Muscle layer of duodenum (tissue), 2 donors: ENCODE data around the gene RRBP1.

Experiments
- H3K27ac ChIP-seq: one replicate; pipeline ENCODE4 v1.7.0; 2013; ENCODE audit warnings: mild to moderate bottlenecking, low read length
- H3K27me3 ChIP-seq: one replicate; pipeline ENCODE4 v1.7.0; 2013; ENCODE audit warnings: low read depth, mild to moderate bottlenecking, control low read depth, low read length
- H3K36me3 ChIP-seq, 2 donors: one replicate each; pipeline ENCODE4 v1.7.0; 2013; ENCODE audit warnings: low read length in 2 of 2, control low read depth in 1 of 2, mild to moderate bottlenecking in 1 of 2; ENCODE audit not compliant: insufficient read depth in 2 of 2, control insufficient read depth in 1 of 2
- H3K4me1 ChIP-seq, 2 donors: one replicate each; pipeline ENCODE4 v1.7.0; 2013; ENCODE audit warnings: low read length in 2 of 2, mild to moderate bottlenecking in 2 of 2, control low read depth in 1 of 2, moderate library complexity in 1 of 2; ENCODE audit not compliant: insufficient read depth in 2 of 2, control insufficient read depth in 1 of 2
- H3K4me3 ChIP-seq, 2 donors: one replicate each; pipeline ENCODE4 v1.7.0; 2013; ENCODE audit warnings: low read length in 2 of 2, low read depth in 1 of 2, mild to moderate bottlenecking in 1 of 2
- H3K9me3 ChIP-seq, 2 donors: one replicate each; pipeline ENCODE4 v1.7.0; 2013; ENCODE audit warnings: low read length in 2 of 2, control low read depth in 1 of 2, mild to moderate bottlenecking in 1 of 2; ENCODE audit not compliant: control insufficient read depth in 1 of 2
- donor health status: healthy.

Gene RRBP1

DNA sequence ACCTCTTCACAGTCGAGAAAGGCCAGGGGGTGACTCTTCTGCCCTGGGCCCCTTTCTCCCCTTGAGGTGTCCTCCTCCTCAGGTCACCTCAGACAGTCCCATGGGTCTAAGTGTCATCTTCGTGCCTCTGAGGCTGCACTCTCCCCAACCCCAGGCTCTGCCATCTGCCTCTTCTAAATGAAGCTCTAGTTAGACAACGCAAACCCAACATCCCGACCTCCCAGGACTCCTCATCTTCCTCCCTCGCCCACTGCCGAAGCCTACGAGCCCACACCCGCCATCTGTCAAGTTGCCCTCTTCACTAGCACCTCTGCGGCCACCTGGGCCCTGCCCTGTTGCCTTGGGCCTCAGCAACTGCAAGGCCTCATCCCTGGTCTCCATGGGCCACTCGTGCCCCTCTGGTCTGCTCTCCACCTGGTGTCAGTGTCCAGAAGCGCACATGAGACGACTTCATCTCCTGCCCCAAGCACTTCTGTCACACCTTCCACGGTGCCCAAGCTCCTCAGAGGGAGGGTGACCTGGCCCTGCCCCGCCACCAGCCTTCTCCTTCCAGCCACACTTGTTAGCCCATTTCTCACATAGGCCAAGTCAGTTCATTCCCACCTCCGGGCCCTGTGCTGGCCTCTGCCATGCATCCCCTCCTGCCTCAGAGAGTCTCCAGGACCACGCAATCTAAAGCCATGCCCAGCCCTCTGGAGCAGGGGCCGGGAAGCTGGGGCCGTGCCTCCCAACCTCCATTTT is 53.8 kb downstream of the RRBP1 start:
- Histone ChIP-seq H3K9me3 (no peaks in the 10 kb centered on the region), H3K4me1 (peaks cover 0 to 4% of the 10 kb centered on the region in 2 donors), H3K36me3 (peaks cover 84 to 99% of the 10 kb centered on the region in 2 donors), H3K27me3 (no peaks in the 10 kb centered on the region), H3K27ac (no peak overlapping the region), H3K4me3 (no peak overlapping the region)

DNA sequence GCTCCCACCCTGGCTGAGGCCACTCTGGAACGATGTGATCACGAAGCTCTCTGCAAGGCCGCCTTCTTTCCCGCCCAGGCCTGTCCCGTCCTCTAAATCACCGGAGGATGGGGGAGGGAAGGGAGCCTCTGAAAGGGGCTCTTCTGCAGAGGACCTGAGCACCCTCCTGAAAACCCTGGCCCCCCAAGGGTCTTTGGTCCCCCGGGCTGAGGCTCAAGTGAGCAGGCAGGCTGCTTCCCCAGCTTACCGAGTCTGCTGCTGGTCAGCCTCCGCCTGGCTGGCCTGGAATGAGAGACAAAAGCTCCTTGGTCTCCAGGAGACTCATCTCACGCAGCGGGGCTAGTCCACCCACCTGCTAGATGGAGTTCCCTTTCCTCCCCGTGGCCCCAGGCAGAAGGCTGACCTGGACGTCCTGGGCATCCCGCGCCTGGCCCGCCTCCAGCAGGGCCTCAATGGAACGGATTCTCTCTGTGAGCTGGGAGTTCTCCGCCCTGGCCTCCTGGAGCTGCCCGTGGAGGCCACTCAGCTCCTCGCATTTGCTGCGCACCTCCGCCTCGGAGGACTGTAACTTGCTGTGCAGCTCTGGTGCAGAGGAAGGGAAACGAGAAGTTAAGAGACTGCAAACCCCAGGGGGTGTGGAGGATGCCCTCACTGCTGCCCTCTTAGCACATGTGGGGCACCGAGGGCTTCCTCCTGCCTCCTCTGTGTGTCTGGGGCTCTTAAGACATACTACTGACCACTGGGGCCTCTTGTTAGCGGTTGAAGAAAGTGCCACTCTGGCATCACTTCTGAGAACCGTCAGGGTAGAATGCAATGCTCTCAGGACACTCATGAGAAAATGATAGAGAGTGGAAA is 54.7 kb downstream of the RRBP1 start:
- no peak overlapping the region for H3K27ac ChIP-seq
- H3K36me3 ChIP-seq: peaks cover 84 to 99% of the 10 kb centered on the region in 2 donors
- no peak overlapping the region for H3K4me3 ChIP-seq
- no peaks in the 10 kb centered on the region for H3K27me3 ChIP-seq
- no peaks in the 10 kb centered on the region for H3K9me3 ChIP-seq
- peaks cover 0 to 4% of the 10 kb centered on the region in 2 donors for H3K4me1 ChIP-seq

DNA sequence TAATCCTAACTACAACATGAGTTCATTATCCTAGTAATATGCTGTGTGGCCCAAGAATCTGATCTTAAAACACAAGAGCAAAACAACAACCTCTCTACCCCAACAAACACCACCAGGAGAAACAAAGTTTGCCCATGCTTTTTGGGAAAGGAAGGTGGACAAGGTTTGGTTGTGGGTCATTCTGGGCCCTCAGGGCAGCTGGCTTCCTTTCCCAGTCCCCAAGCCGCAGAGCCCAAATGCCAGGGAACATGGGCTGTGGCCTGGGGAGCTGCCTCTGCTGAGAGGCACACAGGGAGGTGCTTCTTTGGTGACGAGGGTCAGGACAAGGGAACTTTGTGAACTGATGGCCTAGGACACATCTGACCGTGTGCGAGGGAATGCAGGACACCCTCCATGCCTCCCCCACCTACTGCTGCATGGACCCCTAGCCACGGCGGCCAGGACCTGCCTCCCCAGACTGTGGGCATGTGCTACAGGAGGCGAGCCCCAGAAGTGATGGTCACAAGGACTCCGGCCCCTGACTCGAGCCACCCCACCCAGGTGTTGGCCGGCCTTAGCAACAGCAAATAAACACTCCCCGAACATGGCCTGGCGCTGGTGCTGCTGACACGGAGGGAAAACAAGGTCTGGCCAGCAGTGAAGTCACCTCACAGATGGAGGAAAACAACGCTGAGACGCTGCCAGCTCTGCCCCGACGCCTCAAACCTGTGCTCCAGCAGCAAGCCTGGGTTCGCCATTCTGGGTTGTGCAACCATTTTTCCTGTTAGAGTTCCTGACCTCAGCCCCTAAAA is 55.6 kb downstream of the RRBP1 start:
- Histone ChIP-seq H3K9me3 (no peaks in the 10 kb centered on the region), H3K36me3 (peaks cover 84 to 99% of the 10 kb centered on the region in 2 donors), H3K4me1 (peaks cover 0 to 4% of the 10 kb centered on the region in 2 donors), H3K27me3 (no peaks in the 10 kb centered on the region), H3K27ac (no peak overlapping the region), H3K4me3 (no peak overlapping the region)

DNA sequence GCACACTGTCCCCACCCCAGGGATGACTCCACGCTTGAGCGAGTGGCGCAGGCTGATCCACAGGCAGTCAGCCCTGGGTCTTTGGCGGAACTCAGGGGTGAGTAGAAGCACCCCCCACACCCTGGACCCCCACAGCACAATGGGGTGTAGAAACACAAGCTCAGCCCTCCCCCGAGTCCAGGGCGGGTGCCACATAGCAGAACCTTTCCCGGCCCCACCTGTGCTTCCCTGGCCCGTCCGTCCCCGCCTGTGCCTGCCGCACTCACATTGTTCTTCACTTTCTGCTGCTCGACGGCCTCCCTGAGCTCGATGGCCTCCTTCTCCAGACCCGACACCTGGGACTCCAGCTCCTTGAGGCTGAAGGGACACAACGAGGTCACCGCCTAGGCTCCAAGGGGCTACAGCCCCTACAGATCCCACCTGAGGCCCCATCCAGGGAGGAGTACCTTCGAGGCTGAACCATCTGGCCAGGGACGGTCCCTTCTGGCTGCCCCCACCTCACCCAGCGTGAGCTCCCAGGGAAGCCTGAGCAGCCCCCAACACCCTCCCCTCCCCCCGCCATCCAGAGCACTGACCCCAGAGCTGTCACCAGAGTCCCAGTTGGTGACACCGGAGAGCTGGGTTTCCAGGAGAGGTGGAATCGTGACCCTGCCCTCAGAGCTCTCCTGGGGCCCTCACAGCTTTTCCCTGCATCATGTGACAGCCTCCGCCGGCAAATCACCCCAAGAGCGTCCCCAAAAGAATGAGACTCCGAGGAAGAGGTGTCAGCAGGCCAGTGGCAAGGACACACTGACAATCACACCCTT is 56.6 kb downstream of the RRBP1 start:
- Histone ChIP-seq H3K4me1 (peaks cover 0 to 4% of the 10 kb centered on the region in 2 donors), H3K27ac (no peak overlapping the region), H3K4me3 (no peak overlapping the region), H3K27me3 (no peaks in the 10 kb centered on the region), H3K36me3 (peaks cover 83 to 99% of the 10 kb centered on the region in 2 donors), H3K9me3 (no peaks in the 10 kb centered on the region)

DNA sequence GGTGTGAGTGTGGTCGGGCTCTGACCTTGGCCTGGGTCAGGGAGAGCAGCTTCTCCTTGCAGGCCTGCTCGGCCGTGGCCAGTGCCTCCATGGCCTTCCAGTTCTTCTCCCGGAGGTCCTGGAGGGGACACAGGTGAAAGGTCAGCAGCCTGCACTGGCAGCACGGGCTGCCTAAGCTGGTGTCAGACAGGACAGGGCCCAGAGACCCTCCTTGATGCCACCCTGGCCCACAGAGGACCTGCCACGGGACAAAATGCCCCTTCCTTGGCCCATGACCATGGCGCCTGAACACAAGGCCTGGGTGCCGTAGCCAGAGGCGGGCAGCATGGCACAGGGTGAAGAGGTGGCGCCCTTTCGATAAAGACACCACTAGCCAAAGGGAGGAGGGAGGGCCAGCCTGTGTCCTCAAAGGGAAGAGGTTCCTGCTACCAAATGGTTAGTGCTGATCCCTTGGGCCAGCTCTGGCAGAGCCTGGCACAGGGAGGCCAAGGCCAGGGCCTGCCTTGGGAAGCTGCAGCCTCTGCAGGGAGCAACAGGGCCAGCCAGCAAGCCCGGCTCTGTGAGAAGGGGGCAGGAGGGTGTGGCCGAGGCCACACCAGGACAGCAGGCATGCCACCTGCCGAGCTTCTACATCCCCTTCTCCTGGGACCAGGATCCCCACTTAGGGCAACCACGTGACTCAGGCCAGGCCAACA is 57.3 kb downstream of the RRBP1 start:
- Histone ChIP-seq H3K4me1 (peaks cover 0 to 4% of the 10 kb centered on the region in 2 donors), H3K27ac (no peak overlapping the region), H3K27me3 (no peaks in the 10 kb centered on the region), H3K9me3 (no peaks in the 10 kb centered on the region), H3K4me3 (no peak overlapping the region), H3K36me3 (peaks cover 83 to 99% of the 10 kb centered on the region in 2 donors)

DNA sequence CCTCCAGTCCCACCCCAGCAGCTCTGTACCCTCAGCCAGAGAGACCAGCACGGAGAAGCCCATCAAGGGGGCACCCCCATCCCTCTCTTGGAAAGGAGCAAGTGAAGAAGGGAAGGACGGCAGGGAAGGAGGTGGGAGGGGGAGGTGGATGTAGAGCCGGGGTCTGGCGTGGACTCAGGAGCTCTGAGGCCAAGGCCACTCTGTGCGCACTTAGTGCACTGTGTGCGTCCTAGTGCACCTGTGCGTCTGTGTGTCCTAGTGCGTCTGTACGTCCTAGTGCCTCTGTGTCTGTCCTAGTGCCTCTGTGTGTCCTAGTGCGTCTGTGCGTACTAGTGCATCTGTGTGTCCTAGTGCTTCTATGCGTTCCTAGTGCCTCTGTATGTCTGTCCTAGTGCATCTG is 58.0 kb downstream of the RRBP1 start:
- H3K4me1 ChIP-seq: peaks cover 0 to 4% of the 10 kb centered on the region in 2 donors
- no peak overlapping the region for H3K27ac ChIP-seq
- no peaks in the 10 kb centered on the region for H3K27me3 ChIP-seq
- H3K36me3 ChIP-seq: peaks cover 85 to 99% of the 10 kb centered on the region in 2 donors
- no peaks in the 10 kb centered on the region for H3K9me3 ChIP-seq
- H3K4me3 ChIP-seq: no peak overlapping the region

DNA sequence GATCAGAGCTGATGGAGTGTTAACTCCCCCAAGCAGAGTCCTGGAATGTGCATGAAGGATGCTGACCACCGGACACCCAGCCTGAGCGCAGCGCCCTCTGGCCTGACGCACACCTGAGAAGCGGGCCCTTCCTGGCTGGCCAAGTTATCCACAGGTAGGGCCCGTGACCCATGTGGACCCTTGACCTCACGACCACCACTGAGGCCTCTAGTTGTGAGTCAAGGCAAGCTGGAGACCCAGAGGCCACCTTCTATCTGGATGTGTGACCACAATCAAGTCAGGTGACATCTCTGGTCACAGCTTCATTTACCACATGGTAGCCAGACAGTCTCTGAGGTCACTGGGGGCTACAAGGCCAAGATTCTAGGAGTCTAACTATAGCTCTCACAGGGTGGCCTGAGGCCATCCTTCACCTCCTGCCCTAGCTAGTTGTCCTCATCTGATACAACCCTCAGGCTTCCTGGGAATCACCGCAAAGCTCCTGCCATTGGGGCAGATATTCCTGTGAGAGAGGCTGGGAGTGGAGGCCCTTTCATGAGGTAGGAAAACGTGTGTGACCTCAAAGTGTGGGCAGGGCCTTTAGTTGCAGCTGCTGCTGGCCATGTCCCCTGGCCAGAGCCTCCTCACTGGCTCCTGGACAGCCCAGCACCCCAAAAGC is 59.1 kb downstream of the RRBP1 start:
- peaks cover 89 to 93% of the 10 kb centered on the region in 2 donors for H3K36me3 ChIP-seq

DNA sequence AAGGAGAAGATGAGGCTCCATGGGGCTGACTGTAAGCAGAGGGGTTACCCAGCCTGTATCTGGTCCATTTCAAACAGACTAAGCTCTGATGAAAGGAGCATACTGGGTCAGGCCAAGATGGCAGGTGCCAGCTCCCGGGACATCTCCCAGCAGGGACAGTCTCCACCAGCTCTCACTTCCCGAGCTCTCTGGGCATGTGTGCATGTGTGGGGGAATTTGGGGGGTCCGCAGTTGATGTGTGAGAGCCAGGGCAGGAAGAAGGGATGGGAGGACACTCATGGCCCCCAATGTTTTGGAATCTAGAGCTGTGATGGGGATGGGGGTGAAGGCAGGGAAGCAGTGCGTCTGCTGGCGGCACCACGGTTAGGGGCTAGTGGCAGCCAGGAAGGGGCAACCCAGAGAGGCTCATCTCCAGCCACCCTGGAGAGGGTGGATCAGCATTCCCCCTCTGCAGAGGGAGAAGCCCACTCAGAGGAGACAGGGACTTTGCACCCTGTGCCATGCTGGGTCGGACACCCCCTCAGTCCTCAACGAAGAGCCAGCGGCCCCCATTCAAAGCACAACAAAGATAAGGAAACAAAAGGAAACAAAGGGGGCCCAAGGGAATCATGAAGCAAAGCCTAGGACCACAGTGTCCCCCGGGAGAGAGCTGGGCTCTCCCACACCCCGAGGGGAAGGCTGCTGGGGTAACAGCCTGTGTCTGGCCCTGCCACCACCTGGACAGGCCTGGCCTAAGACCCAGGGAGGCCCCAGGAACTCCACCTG is 59.8 kb downstream of the RRBP1 start:
- Histone ChIP-seq H3K4me1 (peaks cover 0 to 6% of the 10 kb centered on the region in 2 donors), H3K27me3 (no peaks in the 10 kb centered on the region), H3K4me3 (no peak overlapping the region), H3K27ac (no peak overlapping the region), H3K36me3 (peaks cover 86 to 91% of the 10 kb centered on the region in 2 donors), H3K9me3 (no peaks in the 10 kb centered on the region)

More for the DNA sequence above, 59.1 kb downstream of the RRBP1 start:
- H3K27ac ChIP-seq: no peak overlapping the region
- H3K4me3 ChIP-seq: no peak overlapping the region
- H3K27me3 ChIP-seq: no peaks in the 10 kb centered on the region
- peaks cover 0 to 4% of the 10 kb centered on the region in 2 donors for H3K4me1 ChIP-seq
- no peaks in the 10 kb centered on the region for H3K9me3 ChIP-seq

DNA sequence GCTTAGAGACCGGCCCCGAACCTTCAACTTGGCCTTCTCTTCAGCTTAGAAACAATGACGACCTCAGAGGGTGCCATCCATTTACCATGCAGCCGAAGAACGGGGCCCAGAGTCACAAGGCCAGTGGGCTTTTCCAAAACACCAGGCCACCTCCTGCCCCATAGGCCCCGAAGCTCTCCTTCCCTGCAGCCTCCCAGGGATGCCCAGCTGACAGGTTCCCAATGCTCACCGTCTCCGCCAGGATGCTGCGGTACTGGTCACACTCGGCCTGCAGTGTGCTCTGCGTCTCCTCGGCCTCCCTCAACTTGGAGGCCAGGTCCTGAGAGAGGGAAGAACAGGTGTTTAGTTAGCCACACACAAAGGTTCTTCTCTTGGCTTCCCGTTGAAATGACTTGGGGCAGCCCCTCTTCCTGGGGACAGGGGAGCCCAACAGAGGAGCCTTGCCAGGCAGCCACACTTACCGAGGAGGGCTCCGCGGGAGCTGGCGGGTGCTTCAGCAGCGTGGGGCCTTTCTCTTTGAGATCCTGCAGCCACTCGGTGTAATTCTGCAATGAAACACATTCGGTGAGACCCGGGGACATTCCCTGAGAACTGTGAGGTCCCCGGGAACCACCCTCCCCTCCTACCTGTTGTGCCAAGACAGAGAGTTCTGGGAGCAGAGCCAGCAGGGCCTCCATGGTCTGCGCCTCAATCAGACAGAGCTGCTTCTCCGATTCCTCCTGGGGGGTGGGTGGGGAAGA is 60.6 kb downstream of the RRBP1 start:
- peaks cover 0 to 6% of the 10 kb centered on the region in 2 donors for H3K4me1 ChIP-seq
- H3K4me3 ChIP-seq: no peak overlapping the region
- H3K27me3 ChIP-seq: no peaks in the 10 kb centered on the region
- no peaks in the 10 kb centered on the region for H3K9me3 ChIP-seq
- no peak overlapping the region for H3K27ac ChIP-seq
- peaks cover 82 to 83% of the 10 kb centered on the region in 2 donors for H3K36me3 ChIP-seq
